Liver (tissue), 9 donors: Measurements from ENCODE around the gene TEAD2. TPM values are rescaled to one million over a fixed set of nuclear protein-coding genes. Genes with fewer than 3 reads are reported as not detected.
"Not testable (repeated sequence)": the region's sequence is repeated elsewhere in the genome, so short reads cannot be mapped to it uniquely, and the experiment has no call there.

ENCODE experiments used
- DNase-seq: peaks from one replicate; pipeline ENCODE4 v3.0.0-alpha.2; 2017; ENCODE audit warnings: low spot score
- H3K27ac ChIP-seq, 2 donors: one replicate each; pipeline ENCODE4 v1.7.0; 2013; ENCODE audit warnings: inconsistent platforms in 2 of 2, low read length in 2 of 2, control low read depth in 1 of 2, low read depth in 1 of 2, mild to moderate bottlenecking in 1 of 2
- H3K27me3 ChIP-seq, 4 donors: one replicate each; pipeline versions ENCODE4 v1.6.1 to v1.7.0; 2013; ENCODE audit warnings: low read length in 3 of 4, inconsistent platforms in 1 of 4, mild to moderate bottlenecking in 1 of 4, moderate library complexity in 1 of 4; ENCODE audit not compliant: control insufficient read depth in 4 of 4, insufficient read depth in 4 of 4
- H3K36me3 ChIP-seq, 4 donors: one replicate each; pipeline versions ENCODE4 v1.6.1 to v1.7.0; 2013; ENCODE audit warnings: low read length in 3 of 4, mild to moderate bottlenecking in 3 of 4, low read depth in 1 of 4, moderate library complexity in 1 of 4; ENCODE audit not compliant: control insufficient read depth in 4 of 4, insufficient read depth in 3 of 4
- H3K4me1 ChIP-seq, 4 donors: one replicate each; pipeline versions ENCODE4 v1.6.1 to v1.7.0; 2013; ENCODE audit warnings: low read length in 3 of 4, mild to moderate bottlenecking in 3 of 4, moderate library complexity in 1 of 4; ENCODE audit not compliant: control insufficient read depth in 4 of 4, insufficient read depth in 4 of 4
- H3K4me3 ChIP-seq, 3 donors: one replicate each; pipeline versions ENCODE4 v1.6.1 to v1.7.0; 2013; ENCODE audit warnings: low read length in 3 of 3, control low read depth in 1 of 3, low read depth in 1 of 3, mild to moderate bottlenecking in 1 of 3
- H3K9ac ChIP-seq, 2 donors: one replicate each; pipeline ENCODE4 v1.7.0; 2013; ENCODE audit warnings: low read length in 2 of 2, mild to moderate bottlenecking in 2 of 2, moderate library complexity in 2 of 2, control low read depth in 1 of 2, low read depth in 1 of 2
- H3K9me3 ChIP-seq, 4 donors: one replicate each; pipeline versions ENCODE4 v1.6.1 to v1.7.0; 2013; ENCODE audit warnings: low read length in 3 of 4; ENCODE audit not compliant: control insufficient read depth in 4 of 4
- CTCF ChIP-seq: fragments of 150-350 bp; IDR thresholded peaks from 2 replicates; pipeline ENCODE4 v1.5.1; 2017; ENCODE audit warnings: improper control_type of control experiment, low read depth, low read length; ENCODE audit not compliant: missing input control
- EGR1 ChIP-seq, 2 donors: IDR thresholded peaks; 2 replicates each; pipeline ENCODE4 v1.6.1; 2016 to 2018; ENCODE audit warnings: antibody characterized with exemption in 2 of 2, low read depth in 2 of 2
- FOXA1 ChIP-seq: IDR thresholded peaks from 2 replicates; pipeline ENCODE4 v1.6.1; 2016; ENCODE audit warnings: antibody characterized with exemption
- FOXA2 ChIP-seq: IDR thresholded peaks from 2 replicates; pipeline ENCODE4 v1.6.1; 2016; ENCODE audit warnings: antibody characterized with exemption
- GABPA ChIP-seq, 2 donors: IDR thresholded peaks in 1 of 2; conservative IDR thresholded peaks in 1 of 2; 2 replicates each; pipeline ENCODE4 v1.6.1; 2016; ENCODE audit warnings: antibody characterized with exemption in 2 of 2, mild to moderate bottlenecking in 1 of 2, moderate library complexity in 1 of 2
- HNF4A ChIP-seq, 2 donors: conservative IDR thresholded peaks; 2 replicates each; pipeline ENCODE4 v1.6.1; 2016; ENCODE audit warnings: antibody characterized with exemption in 2 of 2, mild to moderate bottlenecking in 2 of 2
- HNF4G ChIP-seq: IDR thresholded peaks from 2 replicates; pipeline ENCODE4 v1.6.1; 2016; ENCODE audit warnings: antibody characterized with exemption
- JUND ChIP-seq, 2 donors: IDR thresholded peaks; 2 replicates each; pipeline ENCODE4 v1.6.1; 2016; ENCODE audit warnings: antibody characterized with exemption in 2 of 2
- NR2F2 ChIP-seq: IDR thresholded peaks from 2 replicates; pipeline ENCODE4 v1.6.1; 2016; ENCODE audit warnings: antibody characterized with exemption
- RAD21 ChIP-seq, 2 donors: IDR thresholded peaks; 2 replicates each; pipeline ENCODE4 v1.6.1; 2016; ENCODE audit warnings: antibody characterized with exemption in 2 of 2, mild to moderate bottlenecking in 2 of 2
- REST ChIP-seq: IDR thresholded peaks from 2 replicates; pipeline ENCODE4 v1.6.1; 2016; ENCODE audit warnings: antibody characterized with exemption, mild to moderate bottlenecking
- RXRA ChIP-seq, 2 donors: IDR thresholded peaks; 2 replicates each; pipeline ENCODE4 v1.6.1; 2017 to 2018; ENCODE audit warnings: antibody characterized with exemption in 2 of 2, mild to moderate bottlenecking in 1 of 2
- SP1 ChIP-seq: IDR thresholded peaks from 2 replicates; pipeline ENCODE4 v1.6.1; 2018; ENCODE audit warnings: antibody characterized with exemption, mild to moderate bottlenecking
- WGBS: extraction: QIAGEN DNeasy Blood & Tissue Kit; methylation state at CpG from one replicate; pipeline ENCODE4 v1.1.7; 2013; 5-methylcytosine and 5-hydroxymethylcytosine counted together
- polyA plus RNA-seq, 2 donors: library from polyadenylated mRNA; stranded (reverse) in 1 of 2; unstranded in 1 of 2; fragments of 200-250 nt in 1 of 2; fragments of >200 nt in 1 of 2; fragmentation: Nextera tagmentation in 1 of 2; extraction: Ambion mirVana in 1 of 2; gene quantifications; one replicate each; pipeline versions ENCODE4 v1.2.1 to v1.2.3, GENCODE V29; 2013 to 2015
- total RNA-seq, 2 donors: library from RNA; depleted of rRNA; stranded (reverse); fragments of >200 nt; gene quantifications; one replicate each; pipeline ENCODE4 v1.2.3, GENCODE V29; 2014
- TF ChIP-seq, protein P1 (sequence below): IDR thresholded peaks from 2 replicates; pipeline ENCODE4 v1.6.1; 2016; ENCODE audit warnings: antibody characterized with exemption
- donor health status: healthy.
- donor health status: healthy.
- donor health status: healthy.
- donor health status: healthy.
- donor health status: healthy.

TEAD2 gene
- total and polyA plus RNA-seq, 4 donors = 3.3 to 8.1 (median 4.4) TPM

GRCh38 chr19:49374665-49375434 lies 12.6 kb upstream of the TEAD2 start:
- TF ChIP-seq HNF4G (no peak), REST (no peak), HNF4A (conservative IDR thresholded peaks at IDR 0.05) (no peak), FOXA2 (no peak), GABPA (IDR thresholded peaks at IDR 0.05 in 1 of 2, conservative IDR thresholded peaks at IDR 0.05 in 1 of 2) (no peak)
- no peak overlapping the region for H3K4me3 ChIP-seq
- H3K9me3 ChIP-seq = peaks cover 0 to 3% (median 0%) of the 10 kb centered on the region in 4 donors
- H3K27ac ChIP-seq = no peak overlapping the region
- no peaks in the 10 kb centered on the region for H3K4me1 ChIP-seq
- WGBS = 89% methylated on average over 16 of the region's 16 CpGs
- H3K9ac ChIP-seq = no peak overlapping the region
- H3K36me3 ChIP-seq = no peaks in the 10 kb centered on the region
- no peaks in the 10 kb centered on the region for H3K27me3 ChIP-seq
- no peak for DNase-seq

DNA sequence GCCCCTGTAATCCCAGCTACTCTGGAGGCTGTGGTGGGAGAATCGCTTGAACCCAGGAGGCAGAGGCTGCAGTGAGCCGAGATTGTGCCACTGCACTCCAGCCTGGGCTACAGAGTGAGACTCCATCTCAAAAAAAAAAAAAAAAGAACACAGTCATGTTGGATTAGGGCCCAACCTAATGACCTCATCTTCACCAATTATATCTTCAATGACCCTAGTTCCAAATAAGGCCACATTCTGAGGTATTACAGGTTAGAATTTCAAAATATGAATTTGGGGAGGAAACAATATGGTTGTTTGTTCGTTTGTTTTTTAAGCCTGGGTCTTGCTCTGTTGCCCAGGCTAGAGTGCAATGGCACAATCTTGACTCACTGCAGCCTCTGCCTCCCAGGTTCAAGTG lies 11.0 kb upstream of the TEAD2 start:
- WGBS = 82% methylated on average over 3 of the region's 3 CpGs
- DNase-seq, H3K27ac ChIP-seq, H3K27me3 ChIP-seq, H3K4me3 ChIP-seq, H3K36me3 ChIP-seq, H3K9ac ChIP-seq, H3K4me1 ChIP-seq: not testable (repeated sequence)
- H3K9me3 ChIP-seq = peaks cover 3 to 12% (median 7%) of the 10 kb centered on the region in 4 donors

DNA sequence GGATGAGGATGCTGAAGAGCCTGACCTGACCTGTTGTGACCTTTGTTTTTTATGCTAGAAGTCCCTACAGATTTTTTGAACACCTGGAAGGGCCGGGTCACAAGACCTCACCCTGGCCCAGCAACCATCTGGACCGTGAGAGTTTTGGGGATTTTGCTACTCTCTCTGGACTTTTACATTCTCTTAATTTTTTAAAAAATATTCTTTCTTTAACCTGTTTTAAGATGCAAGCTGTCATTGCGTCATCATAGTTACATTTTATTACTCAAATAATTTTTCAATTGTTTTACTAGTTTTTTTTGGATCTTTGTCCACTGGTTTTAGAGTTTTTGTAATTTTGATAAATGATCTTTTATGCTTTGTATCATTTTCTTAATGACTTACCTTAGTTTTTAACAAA lies 9.0 kb upstream of the TEAD2 start:
- no peak for DNase-seq
- Histone ChIP-seq H3K9ac (no peak overlapping the region), H3K36me3 (no peaks in the 10 kb centered on the region), H3K4me1 (no peaks in the 10 kb centered on the region), H3K4me3 (no peak overlapping the region), H3K9me3 (peaks cover 3 to 12% (median 7%) of the 10 kb centered on the region in 4 donors), H3K27me3 (no peaks in the 10 kb centered on the region), H3K27ac (no peak overlapping the region)
- TF ChIP-seq SP1 = no peak
- no peak for TF ChIP-seq JUND (IDR thresholded peaks at IDR 0.05)
- 74% methylated on average over 3 of the region's 3 CpGs for WGBS

DNA sequence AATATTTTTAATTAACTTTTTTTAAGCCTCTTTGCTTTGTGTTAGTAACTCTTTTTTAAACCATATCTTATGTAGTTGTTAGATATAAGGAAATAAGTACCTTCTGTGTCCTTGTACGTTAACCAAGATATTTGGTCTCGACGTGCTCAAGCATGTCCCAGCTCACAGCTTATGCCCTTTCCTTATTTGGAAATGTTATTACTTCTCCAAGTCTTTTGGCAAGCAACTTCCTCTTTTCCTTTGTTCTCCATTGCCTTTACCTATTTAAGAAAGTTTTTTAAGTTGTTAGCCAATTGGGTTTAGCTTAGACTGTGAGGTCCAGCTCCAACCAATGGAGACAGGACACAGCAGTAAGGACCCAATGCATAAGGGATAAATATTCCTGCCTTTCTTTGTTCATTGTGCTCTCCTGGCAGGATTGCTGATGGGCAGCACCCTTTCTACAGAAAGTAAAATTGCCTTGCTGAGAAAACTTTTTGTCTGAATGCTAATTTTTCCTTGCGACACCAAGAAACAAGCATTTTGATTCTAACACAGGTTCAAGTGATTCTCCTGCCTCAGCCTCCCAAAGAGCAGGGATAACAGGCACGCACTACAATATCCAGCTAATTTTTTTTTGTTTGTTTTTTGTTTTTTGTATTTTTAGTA lies 6.6 kb upstream of the TEAD2 start:
- no peak overlapping the region for H3K27ac ChIP-seq
- 95% methylated on average over 5 of the region's 5 CpGs for WGBS
- H3K4me3 ChIP-seq = no peak overlapping the region
- peaks cover 0 to under 1% (median under 1%) of the 10 kb centered on the region in 4 donors for H3K4me1 ChIP-seq
- H3K9me3 ChIP-seq = peaks cover 3 to 12% (median 7%) of the 10 kb centered on the region in 4 donors
- H3K9ac ChIP-seq = no peak overlapping the region
- no peaks in the 10 kb centered on the region for H3K27me3 ChIP-seq
- no peak for DNase-seq
- no peaks in the 10 kb centered on the region for H3K36me3 ChIP-seq
- TF ChIP-seq FOXA2 = no peak
- no peak for TF ChIP-seq HNF4A (conservative IDR thresholded peaks at IDR 0.05)
- TF ChIP-seq CTCF = no peak
- TF ChIP-seq, protein P1, sequence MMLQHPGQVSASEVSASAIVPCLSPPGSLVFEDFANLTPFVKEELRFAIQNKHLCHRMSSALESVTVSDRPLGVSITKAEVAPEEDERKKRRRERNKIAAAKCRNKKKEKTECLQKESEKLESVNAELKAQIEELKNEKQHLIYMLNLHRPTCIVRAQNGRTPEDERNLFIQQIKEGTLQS = no peak
- no peak for TF ChIP-seq RXRA (IDR thresholded peaks at IDR 0.05)
- TF ChIP-seq NR2F2 = no peak
- no peak for TF ChIP-seq SP1
- no peak for TF ChIP-seq GABPA (IDR thresholded peaks at IDR 0.05 in 1 of 2, conservative IDR thresholded peaks at IDR 0.05 in 1 of 2)
- no peak for TF ChIP-seq EGR1 (IDR thresholded peaks at IDR 0.05; ENCODE audit: low read depth in 2 of 2)
- no peak for TF ChIP-seq RAD21 (IDR thresholded peaks at IDR 0.05)
- no peak for TF ChIP-seq HNF4G
- no peak for TF ChIP-seq FOXA1
